ENCODE results near the gene SAMD3.
"Not testable (repeated sequence)": the region's sequence is repeated elsewhere in the genome, so short reads cannot be mapped to it uniquely, and the experiment has no call there.

SAMD3 gene

DNA sequence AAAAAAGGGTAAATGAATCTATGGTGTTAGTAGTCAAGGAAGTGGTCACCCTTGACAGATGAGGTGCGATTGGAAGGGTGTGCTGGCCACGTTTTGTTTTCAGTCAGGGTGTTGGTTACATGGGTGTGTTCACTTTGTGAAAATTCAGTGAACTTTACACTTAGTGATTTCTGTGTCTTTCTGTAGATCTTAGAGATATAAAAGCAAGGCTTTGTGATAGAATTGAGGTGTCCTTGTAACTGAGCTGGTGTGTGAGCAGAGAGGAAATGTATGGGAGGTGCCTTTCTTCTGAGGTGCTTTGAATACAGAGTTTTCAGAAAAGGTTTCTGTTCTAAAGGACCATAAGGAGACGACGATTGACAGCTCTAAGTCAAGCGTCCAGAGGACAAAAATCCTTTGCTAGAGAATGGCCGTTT is 90.5 kb downstream of the SAMD3 start:
- DNase-seq = no peak

DNA sequence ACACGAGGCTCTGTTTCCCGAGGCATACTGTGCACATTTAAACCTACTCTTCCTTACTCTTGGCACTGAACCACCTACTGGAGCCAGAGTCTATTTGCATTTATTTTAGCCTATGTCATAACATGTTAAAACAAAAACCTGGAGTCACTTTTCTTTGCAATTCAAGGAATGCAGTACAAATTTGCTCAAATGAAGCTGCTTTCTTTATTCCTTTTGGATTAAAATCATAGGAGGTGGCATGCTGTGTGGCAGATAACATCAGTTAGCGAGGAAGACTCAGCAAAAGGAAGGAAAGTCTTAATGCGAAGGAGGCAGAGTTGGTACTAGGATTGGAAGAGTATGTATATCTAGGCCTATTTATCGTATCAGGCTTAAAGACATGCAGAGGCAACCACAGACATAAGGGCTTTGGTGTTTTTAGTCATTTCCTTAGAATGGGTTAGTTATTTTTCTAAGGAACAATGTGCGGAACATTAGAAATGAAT is 92.9 kb downstream of the SAMD3 start:
- no peak for DNase-seq

DNA sequence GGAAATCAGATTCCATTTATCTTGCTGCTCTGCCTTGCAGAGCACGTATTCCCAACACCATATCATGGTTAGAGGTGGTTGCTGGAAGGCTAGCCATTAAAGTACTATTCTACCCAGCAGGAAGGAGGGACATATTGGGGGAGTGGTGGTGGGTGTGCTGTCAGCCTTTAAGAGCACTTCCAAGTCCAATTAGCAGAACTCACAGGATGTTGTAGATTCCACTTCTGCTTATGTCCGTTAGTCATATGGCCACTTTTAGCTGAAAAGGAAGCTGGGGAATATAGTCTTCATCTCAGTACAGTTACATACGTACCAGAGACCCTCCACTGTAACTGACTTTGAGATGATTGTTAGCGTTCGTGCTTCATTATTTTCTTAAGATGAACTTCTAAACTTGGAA is 94.4 kb downstream of the SAMD3 start:
- DNase-seq = no peak

DNA sequence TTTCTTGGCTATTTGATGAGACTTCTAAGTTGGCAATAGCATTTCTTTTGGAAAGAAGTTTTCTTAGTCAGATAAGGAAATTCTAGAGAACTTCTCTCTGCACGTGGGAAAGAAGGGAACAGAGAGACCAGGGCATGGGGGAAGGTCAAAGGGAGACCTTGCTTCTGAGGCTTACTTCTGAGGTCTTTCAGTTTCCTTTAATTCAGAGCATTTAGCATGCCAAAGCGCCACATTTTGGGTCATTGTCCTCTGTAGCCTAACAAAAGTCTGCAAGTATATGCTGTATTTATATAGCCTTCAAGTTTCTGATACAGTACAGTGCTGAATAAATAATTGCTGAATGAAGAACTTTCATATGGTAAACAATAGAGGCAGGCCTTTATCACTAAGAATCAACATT is 95.6 kb downstream of the SAMD3 start:
- DNase-seq = no peak

DNA sequence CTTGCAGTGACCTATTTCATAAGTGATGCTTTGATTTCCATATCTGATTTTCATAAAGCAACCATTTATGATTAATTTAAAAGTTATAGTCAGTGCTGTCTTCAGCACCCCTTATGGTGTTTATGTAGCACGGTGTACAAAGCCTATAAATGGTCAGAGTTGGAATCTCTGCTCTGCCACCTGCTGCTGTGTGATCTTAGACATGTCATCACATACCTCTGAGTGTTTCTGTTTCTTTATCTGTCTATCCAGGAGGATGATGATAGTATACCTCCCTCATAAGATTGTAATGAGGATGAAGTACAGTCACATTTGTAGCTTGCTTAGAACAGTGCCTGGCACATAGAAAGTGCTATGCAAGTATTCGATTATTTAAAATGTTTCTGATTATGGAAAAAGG is 100.5 kb downstream of the SAMD3 start:
- DNase-seq = no peak

DNA sequence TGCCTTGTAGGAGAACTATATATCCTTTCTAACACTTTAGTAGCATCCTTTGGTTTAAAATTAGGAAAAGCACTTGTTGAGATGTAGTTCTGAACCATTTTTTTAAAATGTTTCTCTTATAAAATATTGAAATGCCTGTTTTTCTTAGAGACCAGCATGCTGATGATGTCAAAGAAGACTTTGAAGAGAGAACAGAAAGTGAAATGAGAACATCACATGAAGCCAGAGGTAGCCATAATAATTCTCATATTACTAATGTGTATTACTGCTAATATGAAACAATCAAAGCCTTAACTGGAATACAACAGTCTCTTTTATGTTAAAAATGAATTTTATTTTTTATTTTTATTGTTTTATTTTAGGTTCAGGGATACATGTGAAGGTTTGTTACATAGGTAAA is 102.0 kb downstream of the SAMD3 start:
- DNase-seq = no peak

DNA sequence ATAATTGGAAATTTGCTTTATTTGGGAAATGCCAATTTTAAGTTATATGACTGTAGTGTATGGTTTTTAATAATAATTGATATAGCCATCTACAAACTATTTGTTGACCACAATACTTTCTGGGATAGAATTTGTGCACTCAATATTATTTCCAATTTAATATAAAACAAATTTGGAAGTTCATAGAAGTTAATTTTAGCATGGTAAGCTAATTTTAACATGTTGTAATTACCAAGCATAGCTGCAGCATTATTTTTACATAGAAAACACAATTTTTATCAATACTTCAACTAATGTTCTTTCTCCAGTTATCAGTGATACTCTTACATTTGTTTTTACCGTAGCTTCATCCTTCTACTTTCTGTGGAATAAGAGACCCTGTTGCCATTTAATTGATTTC is 103.5 kb downstream of the SAMD3 start:
- no peak for DNase-seq

DNA sequence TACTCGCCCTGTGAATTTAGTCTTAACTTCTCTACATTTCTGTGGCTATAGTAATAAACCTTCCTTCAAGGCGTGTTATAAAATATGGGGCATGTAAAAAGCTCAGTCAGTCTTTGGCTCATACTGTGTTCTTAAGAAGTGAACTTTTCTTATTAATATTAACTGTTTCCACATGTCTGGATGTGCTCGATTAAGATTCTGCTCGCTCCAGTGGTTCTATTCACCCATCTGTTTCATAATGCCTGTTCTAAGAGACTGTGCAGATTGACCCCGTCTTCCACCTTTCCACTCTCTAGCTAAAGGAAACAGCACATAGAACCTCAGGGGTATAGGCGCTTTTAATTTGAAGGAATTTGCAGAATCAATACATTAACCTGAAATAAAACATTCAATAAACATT is 104.5 kb downstream of the SAMD3 start:
- no peak for DNase-seq

DNA sequence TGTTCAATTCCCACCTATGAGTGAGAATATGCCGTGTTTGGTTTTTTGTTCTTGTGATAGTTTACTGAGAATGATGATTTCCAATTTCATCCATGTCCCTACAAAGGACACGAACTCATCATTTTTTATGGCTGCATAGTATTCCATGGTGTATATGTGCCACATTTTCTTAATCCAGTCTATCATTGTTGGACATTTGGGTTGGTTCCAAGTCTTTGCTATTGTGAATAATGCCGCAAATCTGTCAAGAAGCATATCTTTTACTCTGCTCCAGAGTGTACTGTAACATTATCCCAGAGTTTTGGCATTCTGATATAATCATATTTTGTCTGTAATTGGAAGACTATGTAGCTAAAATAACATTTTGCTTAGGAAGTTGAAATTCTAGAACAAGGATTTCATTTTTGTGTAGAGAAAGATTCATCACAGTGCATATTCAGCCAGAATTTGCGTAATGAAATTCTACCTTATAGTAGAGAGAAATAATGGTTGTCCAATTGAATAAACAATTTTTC is 105.5 kb downstream of the SAMD3 start:
- not testable (repeated sequence) for DNase-seq

DNA sequence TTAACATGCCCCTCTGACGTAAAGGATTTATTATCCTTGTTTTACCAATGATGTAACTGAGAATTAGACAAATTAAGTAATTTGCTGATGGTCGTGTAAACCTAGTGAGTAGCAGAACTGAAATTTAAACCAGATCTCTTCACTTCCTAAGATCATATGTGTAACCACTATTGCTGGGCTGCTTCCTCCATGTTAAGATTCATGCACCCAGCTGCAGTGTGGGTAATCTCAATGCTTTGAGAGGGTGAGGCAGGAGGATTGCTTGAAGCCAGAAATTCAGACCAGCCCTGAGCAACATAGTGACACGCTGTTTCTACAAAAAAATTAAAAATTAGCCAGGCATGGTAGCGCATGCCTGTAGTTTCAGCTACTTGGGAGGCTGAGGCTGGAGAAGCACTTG is 106.5 kb downstream of the SAMD3 start:
- DNase-seq = no peak

DNA sequence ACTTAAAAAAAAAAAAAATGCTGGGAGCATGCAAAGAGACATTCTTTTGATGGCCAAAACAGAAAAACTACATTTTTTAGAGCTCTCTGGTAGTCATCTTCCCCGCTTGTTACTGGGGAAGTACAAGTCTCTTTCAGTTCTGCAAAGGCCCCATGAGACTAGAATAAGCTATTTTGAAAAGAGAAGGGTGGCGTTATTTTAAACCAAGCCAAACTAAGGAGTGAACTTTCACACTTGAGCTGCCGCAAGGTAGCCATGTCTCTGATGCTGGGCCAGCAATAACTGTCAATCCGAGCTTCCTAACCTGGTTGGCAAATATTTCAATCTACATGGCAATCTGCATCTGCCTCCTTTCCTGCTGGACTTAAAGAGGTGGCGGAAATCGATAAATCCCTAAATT is 107.7 kb downstream of the SAMD3 start:
- no peak for DNase-seq

DNA sequence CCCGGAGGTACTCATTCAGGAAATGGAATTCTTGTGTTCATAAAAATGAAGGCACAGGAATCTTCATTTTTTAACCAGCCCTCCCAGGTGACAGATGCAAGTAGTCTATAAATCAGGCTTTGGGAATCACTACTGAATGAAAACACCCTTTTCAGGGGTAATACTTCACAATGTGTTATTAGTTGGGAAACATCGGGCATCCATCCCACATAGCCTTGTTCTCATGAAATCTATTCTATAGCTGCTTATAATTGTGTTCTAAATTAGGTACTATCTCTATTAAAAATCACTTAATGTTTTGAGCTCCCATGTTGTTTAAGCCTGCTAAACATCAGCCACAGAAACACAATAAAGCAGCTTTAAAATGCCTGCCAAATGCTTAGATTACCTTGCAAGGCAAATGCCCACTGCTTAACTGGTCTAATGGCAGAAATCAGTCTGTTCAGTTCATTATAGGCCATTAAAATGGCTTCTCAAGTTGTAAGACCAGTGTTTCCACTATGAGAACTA is 109.5 kb downstream of the SAMD3 start:
- DNase-seq = no peak

DNA sequence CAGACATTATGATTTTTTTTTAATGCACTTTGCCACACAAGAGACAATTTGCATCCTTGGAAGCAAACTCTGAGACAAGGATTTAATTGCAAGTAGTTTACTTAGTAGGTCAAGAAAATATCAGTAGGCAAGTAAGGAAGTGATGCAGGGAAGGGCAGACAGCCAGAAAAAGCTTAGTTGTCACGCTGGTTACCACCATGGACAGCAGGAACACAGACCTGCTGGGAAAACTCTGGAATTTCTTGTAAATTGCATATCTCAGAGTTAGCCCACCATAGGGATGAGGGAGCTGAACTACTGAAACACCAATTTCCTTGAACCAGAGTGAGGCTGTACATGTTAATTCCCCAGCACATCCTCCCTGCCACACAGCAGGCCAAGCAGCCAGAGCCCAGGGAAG is 111.7 kb downstream of the SAMD3 start:
- no peak for DNase-seq

DNA sequence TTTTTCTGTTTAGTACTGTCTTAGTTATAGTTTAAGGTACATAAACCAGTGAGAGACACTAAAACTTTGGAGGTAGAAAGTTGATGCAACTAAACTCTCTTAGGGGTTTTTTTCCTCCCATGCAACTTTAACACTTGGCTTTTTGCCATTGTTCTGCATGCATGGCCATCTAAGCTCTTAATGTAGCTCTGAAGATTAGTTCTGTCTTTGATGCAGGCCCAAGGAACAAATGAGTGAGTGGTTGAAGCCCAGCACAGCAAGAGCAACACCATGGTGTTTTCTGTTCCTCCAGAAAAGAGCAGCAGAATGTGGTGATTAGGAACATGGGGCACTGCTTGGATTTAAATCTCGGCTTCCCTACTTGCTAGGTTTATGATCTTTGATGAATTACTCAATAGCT is 115.0 kb downstream of the SAMD3 start:
- DNase-seq = no peak

DNA sequence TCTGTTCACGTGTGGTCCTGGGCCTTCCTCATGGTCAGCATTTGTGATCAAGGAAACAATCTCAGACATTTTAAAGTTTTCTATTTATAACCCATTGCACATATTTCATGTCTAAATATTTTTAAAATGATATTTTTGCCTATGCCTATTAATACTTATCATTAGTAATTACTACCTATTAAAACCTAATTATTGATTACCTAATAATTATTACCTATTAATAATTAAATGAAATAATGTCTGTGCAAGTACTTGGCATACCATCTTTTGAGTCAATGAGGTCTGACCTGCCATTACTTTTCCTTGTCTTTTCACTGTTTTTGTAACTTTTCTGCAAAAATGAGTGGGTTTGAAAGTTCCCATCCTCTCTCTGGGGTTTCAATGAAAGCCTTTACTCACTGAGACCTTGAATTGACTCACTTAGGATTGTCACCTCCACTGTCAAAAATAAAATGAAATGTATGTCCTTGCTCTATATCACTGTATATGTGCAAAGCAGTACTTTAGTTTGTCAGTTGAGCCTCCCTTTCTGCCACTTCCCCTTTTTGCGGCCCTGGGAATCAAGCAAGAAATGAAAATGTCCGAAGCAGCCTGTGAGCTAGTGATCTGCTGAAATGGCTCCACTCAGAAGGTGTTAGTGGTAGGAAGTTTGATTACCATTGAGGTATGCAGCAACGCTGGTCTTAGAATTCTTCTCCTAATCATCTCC is 116.6 kb downstream of the SAMD3 start:
- no peak for DNase-seq

DNA sequence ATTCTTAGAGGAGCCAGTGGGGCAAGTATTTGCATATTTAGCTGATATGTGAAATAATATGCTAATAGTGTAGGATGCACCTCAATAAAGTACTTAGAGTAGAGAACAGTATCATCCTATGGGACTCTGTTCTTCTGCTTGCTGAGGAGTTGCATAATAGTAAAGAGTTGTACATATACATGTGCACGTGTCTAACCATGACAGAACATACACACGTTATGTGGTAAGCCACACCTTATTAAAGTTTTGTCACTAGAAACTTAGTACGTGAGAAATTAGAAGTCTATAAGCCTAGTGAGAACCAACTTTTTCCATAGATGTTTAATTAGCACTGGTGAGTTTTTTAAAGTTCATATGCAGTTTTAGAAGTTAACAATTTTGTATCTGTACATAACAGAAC is 123.6 kb downstream of the SAMD3 start:
- DNase-seq = no peak

DNA sequence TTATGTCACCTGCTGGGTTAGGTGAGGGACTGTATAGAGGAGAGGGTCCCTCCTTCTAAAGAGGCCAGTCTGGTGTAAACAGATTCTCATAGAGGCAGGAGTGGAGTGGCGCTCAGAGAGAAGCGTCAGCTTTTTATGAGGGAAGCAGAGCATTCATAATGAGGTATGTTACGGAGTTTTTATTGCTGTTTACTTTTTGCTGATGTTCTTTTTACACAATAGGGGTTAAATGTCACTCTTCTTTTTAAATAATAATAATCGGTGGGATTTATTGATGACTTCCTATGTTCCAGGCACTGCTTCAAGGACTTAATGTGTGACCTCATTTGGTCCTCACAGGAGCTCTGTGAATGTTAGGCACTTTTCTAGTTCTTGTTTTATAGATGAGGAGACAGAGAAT is 124.4 kb downstream of the SAMD3 start:
- DNase-seq = no peak
